KMS-11 (cell line): Measurements from ENCODE around the gene RNF8.

Experiments
- H2AFZ ChIP-seq: fragments of 200-600 bp; sonication (generic); 2 replicates; pipeline ENCODE4 v1.6.1; 2016; ENCODE audit warnings: antibody characterized with exemption, mixed run types, low read depth
- H3K27ac ChIP-seq: fragments of 200-600 bp; sonication (generic); 2 replicates; pipeline ENCODE4 v1.6.1; 2016; ENCODE audit warnings: mild to moderate bottlenecking, mixed run types
- H3K27me3 ChIP-seq: fragments of 200-600 bp; sonication (generic); 2 replicates; pipeline ENCODE4 v1.6.1; 2017; ENCODE audit warnings: mild to moderate bottlenecking, low read depth, mixed run types, moderate library complexity; ENCODE audit not compliant: insufficient read depth
- H3K36me3 ChIP-seq: fragments of 200-600 bp; sonication (generic); 2 replicates; pipeline ENCODE4 v1.6.1; 2017; ENCODE audit warnings: mild to moderate bottlenecking, mixed run types; ENCODE audit not compliant: insufficient read depth
- H3K4me1 ChIP-seq: fragments of 200-600 bp; sonication (generic); 2 replicates; pipeline ENCODE4 v1.6.1; 2016; ENCODE audit warnings: mild to moderate bottlenecking, low read depth, mixed run types; ENCODE audit not compliant: poor library complexity, severe bottlenecking
- H3K4me2 ChIP-seq: fragments of 200-600 bp; sonication (generic); 2 replicates; pipeline ENCODE4 v1.7.0; 2016; ENCODE audit warnings: mild to moderate bottlenecking, mixed run types
- H3K4me3 ChIP-seq: fragments of 200-600 bp; sonication (generic); IDR thresholded peaks from 2 replicates; pipeline ENCODE4 v1.6.1; 2017; ENCODE audit warnings: low read depth, low read length, mixed read lengths; ENCODE audit not compliant: insufficient read depth
- H3K79me2 ChIP-seq: fragments of 200-600 bp; sonication (generic); 2 replicates; pipeline ENCODE4 v1.6.1; 2016; ENCODE audit warnings: low read depth, mixed run types; ENCODE audit not compliant: insufficient read depth
- H3K9ac ChIP-seq: fragments of 200-600 bp; sonication (generic); 2 replicates; pipeline ENCODE4 v1.6.1; 2016; ENCODE audit warnings: mild to moderate bottlenecking, mixed run types
- H4K20me1 ChIP-seq: fragments of 200-600 bp; sonication (generic); 2 replicates; pipeline ENCODE4 v1.6.1; 2016; ENCODE audit warnings: mild to moderate bottlenecking, mixed run types; ENCODE audit not compliant: insufficient read depth
- TF ChIP-seq, protein P1 (sequence below): fragments of 200-600 bp; sonication (generic); conservative IDR thresholded peaks from 2 replicates; pipeline ENCODE4 v1.6.1; 2017; ENCODE audit warnings: low read depth, mild to moderate bottlenecking, antibody characterized with exemption, low read length, moderate library complexity, mixed read lengths

Gene RNF8

GRCh38 chr6:37359039-37359438 is 5.3 kb downstream of the RNF8 start:
- peaks cover 21% of the 10 kb centered on the region for H3K79me2 ChIP-seq
- no peaks in the 10 kb centered on the region; the same call in 1 of the 2 replicates for H3K36me3 ChIP-seq
- no peaks in the 10 kb centered on the region for H4K20me1 ChIP-seq

DNA sequence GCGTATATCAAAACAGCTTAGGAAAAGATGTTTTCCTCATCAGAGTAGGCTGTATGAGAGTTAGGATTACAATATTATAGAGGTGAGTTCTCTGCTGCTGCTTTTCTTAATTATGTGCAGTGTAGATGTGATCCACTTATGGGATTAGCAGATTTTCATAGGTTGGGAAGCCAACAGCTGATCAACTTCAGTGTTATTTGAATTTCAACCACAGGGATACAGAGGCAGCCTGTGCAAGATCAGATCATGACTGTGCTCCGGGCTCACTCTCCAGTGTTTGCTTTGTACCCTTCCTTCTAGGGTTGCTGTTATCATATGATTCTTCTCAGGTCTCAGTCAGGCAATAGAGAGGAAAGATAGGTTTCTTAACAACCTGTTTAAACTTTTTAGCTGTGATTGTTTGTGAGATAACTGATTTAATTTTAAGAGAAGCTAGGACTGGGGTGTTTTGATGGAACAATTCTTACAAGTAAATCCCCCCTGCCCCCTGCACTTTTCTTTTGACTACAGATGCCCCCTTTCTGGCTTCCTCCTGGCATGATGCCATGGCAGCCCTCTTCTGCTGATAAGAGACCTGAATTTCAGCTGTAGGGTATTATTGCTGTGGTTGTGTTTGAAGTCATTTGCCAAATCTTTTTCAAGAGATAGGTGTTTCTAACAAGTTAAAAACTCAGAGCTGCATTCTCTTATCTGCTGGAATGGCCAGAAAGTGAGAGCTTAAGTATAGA is 8.5 kb downstream of the RNF8 start:
- Histone ChIP-seq H3K27me3 (no peaks in the 10 kb centered on the region), H2AFZ (no peak overlapping the region), H3K79me2 (no peaks in the 10 kb centered on the region; the same call in 1 of the 2 replicates), H3K27ac (no peak overlapping the region), H3K4me3 (no peak overlapping the region), H3K4me2 (no peak overlapping the region), H3K9ac (no peak overlapping the region), H3K36me3 (no peaks in the 10 kb centered on the region; the same call in 1 of the 2 replicates), H4K20me1 (no peaks in the 10 kb centered on the region), H3K4me1 (no peaks in the 10 kb centered on the region)
- TF ChIP-seq, protein P1, sequence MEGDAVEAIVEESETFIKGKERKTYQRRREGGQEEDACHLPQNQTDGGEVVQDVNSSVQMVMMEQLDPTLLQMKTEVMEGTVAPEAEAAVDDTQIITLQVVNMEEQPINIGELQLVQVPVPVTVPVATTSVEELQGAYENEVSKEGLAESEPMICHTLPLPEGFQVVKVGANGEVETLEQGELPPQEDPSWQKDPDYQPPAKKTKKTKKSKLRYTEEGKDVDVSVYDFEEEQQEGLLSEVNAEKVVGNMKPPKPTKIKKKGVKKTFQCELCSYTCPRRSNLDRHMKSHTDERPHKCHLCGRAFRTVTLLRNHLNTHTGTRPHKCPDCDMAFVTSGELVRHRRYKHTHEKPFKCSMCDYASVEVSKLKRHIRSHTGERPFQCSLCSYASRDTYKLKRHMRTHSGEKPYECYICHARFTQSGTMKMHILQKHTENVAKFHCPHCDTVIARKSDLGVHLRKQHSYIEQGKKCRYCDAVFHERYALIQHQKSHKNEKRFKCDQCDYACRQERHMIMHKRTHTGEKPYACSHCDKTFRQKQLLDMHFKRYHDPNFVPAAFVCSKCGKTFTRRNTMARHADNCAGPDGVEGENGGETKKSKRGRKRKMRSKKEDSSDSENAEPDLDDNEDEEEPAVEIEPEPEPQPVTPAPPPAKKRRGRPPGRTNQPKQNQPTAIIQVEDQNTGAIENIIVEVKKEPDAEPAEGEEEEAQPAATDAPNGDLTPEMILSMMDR = no peak

More at GRCh38 chr6:37359039-37359438, 5.3 kb downstream of the RNF8 start:
- H2AFZ ChIP-seq = no peak overlapping the region
- no peak overlapping the region for H3K4me2 ChIP-seq
- H3K9ac ChIP-seq = no peak overlapping the region
- TF ChIP-seq, protein P1 = no peak
- H3K27ac ChIP-seq = no peak overlapping the region
- H3K27me3 ChIP-seq = no peaks in the 10 kb centered on the region; the same call in 1 of the 2 replicates
- H3K4me3 ChIP-seq = no peak overlapping the region
- peaks cover 10% of the 10 kb centered on the region for H3K4me1 ChIP-seq

DNA sequence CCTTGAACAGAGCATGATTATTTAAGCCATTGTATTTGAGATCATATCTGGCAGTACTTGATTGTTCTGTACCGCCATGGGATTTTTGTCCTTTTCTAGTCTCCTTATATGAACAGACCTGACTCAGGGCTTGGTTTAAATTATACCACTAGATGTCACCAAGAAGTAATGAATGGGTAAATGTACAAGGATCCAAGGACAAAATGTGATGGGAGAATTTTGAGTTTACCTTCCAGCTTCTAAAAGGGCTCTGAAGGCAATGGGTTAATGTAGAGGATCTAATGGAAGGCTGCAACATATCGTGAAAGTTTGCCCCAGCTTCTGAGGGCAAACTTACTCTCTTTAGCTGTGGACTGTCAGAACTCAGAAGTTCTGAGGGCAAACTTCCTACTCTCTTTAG is 12.0 kb downstream of the RNF8 start:
- no peak overlapping the region for H3K9ac ChIP-seq
- no peak overlapping the region for H3K4me2 ChIP-seq
- H3K79me2 ChIP-seq = no peaks in the 10 kb centered on the region
- H3K27ac ChIP-seq = no peak overlapping the region
- no peaks in the 10 kb centered on the region; the same call in 1 of the 2 replicates for H3K36me3 ChIP-seq
- H3K4me1 ChIP-seq = peaks cover 7% of the 10 kb centered on the region
- H2AFZ ChIP-seq = no peak overlapping the region
- H4K20me1 ChIP-seq = no peaks in the 10 kb centered on the region
- H3K27me3 ChIP-seq = no peaks in the 10 kb centered on the region
- H3K4me3 ChIP-seq = no peak overlapping the region
- TF ChIP-seq, protein P1 = no peak

DNA sequence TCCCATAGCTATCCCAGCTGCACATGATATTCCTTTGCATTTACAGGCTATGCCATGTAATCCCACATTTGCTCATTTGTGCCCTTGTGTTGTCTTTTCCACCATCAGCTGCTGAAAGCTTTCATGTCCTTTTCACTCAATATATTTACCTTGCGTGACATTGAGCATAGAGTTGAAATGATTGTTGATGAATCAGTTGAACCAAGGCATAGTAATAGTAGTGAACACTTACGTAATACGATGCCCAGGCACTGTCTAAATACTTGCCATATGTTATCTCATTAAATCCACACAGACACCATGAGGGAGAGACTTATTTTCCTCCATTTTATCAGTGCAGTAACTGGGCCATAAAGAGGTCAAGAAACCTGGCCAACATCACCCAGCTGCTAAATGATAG is 13.1 kb downstream of the RNF8 start:
- Histone ChIP-seq H3K27ac (no peak overlapping the region), H3K27me3 (no peaks in the 10 kb centered on the region), H3K4me1 (peaks cover 7% of the 10 kb centered on the region), H3K9ac (no peak overlapping the region), H3K36me3 (no peaks in the 10 kb centered on the region; the same call in 1 of the 2 replicates), H3K4me2 (no peak overlapping the region), H4K20me1 (no peaks in the 10 kb centered on the region), H2AFZ (no peak overlapping the region), H3K79me2 (no peaks in the 10 kb centered on the region), H3K4me3 (no peak overlapping the region)
- TF ChIP-seq, protein P1 = no peak
